Measurements from ENCODE around the gene SFSWAP. TPM values are rescaled to one million over a fixed set of nuclear protein-coding genes. Genes with fewer than 3 reads are reported as not detected.

SFSWAP gene
- total RNA-seq, 1 experiment from 2014 or later, result 48.1 TPM

- H3T11ph ChIP-seq (ENCODE audit: low read length), result no peak overlapping the region
- no peak overlapping the region for H4K5ac ChIP-seq (ENCODE audit: insufficient read length, low read depth, low read length)
- no peak overlapping the region for H2AFZ ChIP-seq (ENCODE audit: low read length)
- no peak overlapping the region for H2BK15ac ChIP-seq (ENCODE audit: low read depth, low read length)
- H3K9ac ChIP-seq (ENCODE audit: extremely low read depth, insufficient read length, low read length), result no peak overlapping the region
- H3K4me1 ChIP-seq (ENCODE audit: insufficient read depth, low read length), result no peaks in the 10 kb centered on the region
- no peak overlapping the region for H2BK20ac ChIP-seq (ENCODE audit: low read depth, low read length, poor library complexity, severe bottlenecking)
- no peak overlapping the region for H2AK5ac ChIP-seq (ENCODE audit: insufficient read length, low read length)
- no peak overlapping the region for H3K4me2 ChIP-seq (ENCODE audit: insufficient read depth, insufficient read length, low read length)
- no peak overlapping the region for H2BK5ac ChIP-seq (ENCODE audit: insufficient read length, low read length)
- no peak overlapping the region for H4K91ac ChIP-seq (ENCODE audit: insufficient read length, low read depth, low read length)
- Mint-ChIP-seq H3K36me3 (ENCODE audit: insufficient read depth in 1 of 3, low read depth in 3 of 3) (peaks cover 30 to 68% (median 50%) of the 10 kb centered on the region in 3 experiments), H3K9me3 (no peaks in the 10 kb centered on the region), H3K4me3 (no peak overlapping the region), H3K4me1 (peaks cover 18 to 30% of the 10 kb centered on the region in 2 experiments), H3K27ac (peak overlapping the region in 2 of 3 experiments; percentile 40 to 72; a peak in 2 of 7 replicates), H3K27me3 (ENCODE audit: low read depth) (no peaks in the 10 kb centered on the region)
- no peaks in the 10 kb centered on the region for H3K27me3 ChIP-seq (ENCODE audit: insufficient read depth, low read length)
- no peaks in the 10 kb centered on the region for H3K9me3 ChIP-seq (ENCODE audit: control insufficient read depth, low read depth, low read length)
- no peaks in the 10 kb centered on the region for H3K23me2 ChIP-seq (ENCODE audit: insufficient read length, low read depth, low read length, poor library complexity, severe bottlenecking)
- no peak overlapping the region for H2BK12ac ChIP-seq (ENCODE audit: insufficient read length, low read depth, low read length)
- no peak overlapping the region for H3K18ac ChIP-seq (ENCODE audit: insufficient read length, low read depth, low read length)
- H4K8ac ChIP-seq (replicated peaks; ENCODE audit: insufficient read length, low read depth, low read length), result no peak overlapping the region
- H3K23ac ChIP-seq (ENCODE audit: insufficient read length, low read depth, low read length), result no peak overlapping the region
- H3K4ac ChIP-seq (ENCODE audit: low read depth, low read length), result no peak overlapping the region
- WGBS (ENCODE audit: extremely low coverage, insufficient read length, low lambda C conversion rate), result no CpG with 5 or more reads among the region's 10 CpGs
- no peaks in the 10 kb centered on the region for H3K79me2 ChIP-seq (ENCODE audit: insufficient read depth, low read length)
- H3K27ac ChIP-seq (ENCODE audit: insufficient read length, low read depth, low read length), result no peak overlapping the region
- no peak for DNase-seq
- H3K14ac ChIP-seq (ENCODE audit: insufficient read depth, low read length), result no peak overlapping the region
- no peak overlapping the region for H2BK120ac ChIP-seq (ENCODE audit: low read depth, low read length, poor library complexity, severe bottlenecking)
- H3K79me1 ChIP-seq (ENCODE audit: insufficient read depth, low read depth, low read length, poor library complexity, severe bottlenecking), result no peaks in the 10 kb centered on the region
- H3K56ac ChIP-seq (ENCODE audit: insufficient read length, low read depth, low read length), result no peak overlapping the region
- no peak; the same call in 2 of the 3 replicates for TF ChIP-seq CTCF (conservative IDR thresholded peaks at IDR 0.05)
- H4K20me1 ChIP-seq (ENCODE audit: control insufficient read depth, insufficient read depth, insufficient read length), result no peaks in the 10 kb centered on the region
Measured at GRCh38 chr12:131797588-131797934, 86.7 kb downstream of the SFSWAP start.

Measured in H9 (cell line).